Ishikawa (cell line): ENCODE measurements around the gene SETD1B.
A peak's percentile ranks its signal among the peaks of the same experiment; 100 is the strongest.

Experiments used
- CEBPB ChIP-seq: IDR thresholded peaks from 2 replicates; pipeline ENCODE4 v1.6.1; 2012
- CREB1 ChIP-seq: IDR thresholded peaks from 2 replicates; pipeline ENCODE4 v1.6.1; 2012; ENCODE audit warnings: low read depth
- EGR1 ChIP-seq: IDR thresholded peaks from 2 replicates; pipeline ENCODE4 v1.6.1; 2012
- EP300 ChIP-seq: IDR thresholded peaks from 2 replicates; pipeline ENCODE4 v1.6.1; 2012; ENCODE audit warnings: borderline replicate concordance
- FOXM1 ChIP-seq: IDR thresholded peaks from 2 replicates; pipeline ENCODE4 v1.6.1; 2012; ENCODE audit warnings: low read depth, borderline replicate concordance
- MAX ChIP-seq: IDR thresholded peaks from 2 replicates; pipeline ENCODE4 v1.6.1; 2012
- NFIC ChIP-seq: IDR thresholded peaks from 2 replicates; pipeline ENCODE4 v1.6.1; 2012
- RAD21 ChIP-seq: IDR thresholded peaks from 2 replicates; pipeline ENCODE4 v1.6.1; 2012; ENCODE audit warnings: low read depth
- REST ChIP-seq: IDR thresholded peaks from 2 replicates; pipeline ENCODE4 v1.6.1; 2012; ENCODE audit warnings: low read depth, mild to moderate bottlenecking
- TAF1 ChIP-seq: IDR thresholded peaks from 2 replicates; pipeline ENCODE4 v1.6.1; 2012; ENCODE audit warnings: low read depth, mild to moderate bottlenecking
- TCF12 ChIP-seq: IDR thresholded peaks from 2 replicates; pipeline ENCODE4 v1.6.1; 2012; ENCODE audit warnings: low read depth
- TEAD4 ChIP-seq: IDR thresholded peaks from 2 replicates; pipeline ENCODE4 v1.6.1; 2012
- USF1 ChIP-seq: IDR thresholded peaks from 2 replicates; pipeline ENCODE4 v1.6.1; 2012
- YY1 ChIP-seq: IDR thresholded peaks from 2 replicates; pipeline ENCODE4 v1.6.1; 2012; ENCODE audit warnings: low read depth
- ZBTB7A ChIP-seq: IDR thresholded peaks from 2 replicates; pipeline ENCODE4 v1.6.1; 2012; ENCODE audit warnings: low read depth

Gene SETD1B

GRCh38 chr12:121789800-121790728 lies 13.7 kb upstream of the SETD1B start:
- TF ChIP-seq NFIC (no peak), CREB1 (no peak), TAF1 (no peak), EP300 (no peak), CEBPB (no peak), REST (no peak), YY1 (no peak), EGR1 (no peak), RAD21 (no peak), FOXM1 (no peak), MAX (no peak), ZBTB7A (no peak), TEAD4 (no peak), USF1 (no peak), TCF12 (no peak)

GRCh38 chr12:121791671-121792551 lies 11.9 kb upstream of the SETD1B start:
- TF ChIP-seq REST (no peak), TCF12 (peak; percentile 50), EP300 (peak; percentile 78), FOXM1 (peak; percentile 25; the same call in 1 of the 2 replicates), RAD21 (no peak), ZBTB7A (no peak), CEBPB (no peak), EGR1 (no peak), TAF1 (no peak), MAX (no peak), TEAD4 (peak; percentile 85), CREB1 (no peak), USF1 (no peak), NFIC (peak; percentile 43), YY1 (no peak)

- TF ChIP-seq TCF12: no peak; the same call in 1 of the 2 replicates
- no peak for TF ChIP-seq CEBPB
- TF ChIP-seq TAF1: no peak
- TF ChIP-seq ZBTB7A: peak; percentile 93
- no peak for TF ChIP-seq CREB1
- no peak for TF ChIP-seq FOXM1
- TF ChIP-seq REST: no peak
- no peak for TF ChIP-seq EGR1
- no peak for TF ChIP-seq RAD21
Measured at GRCh38 chr12:121792607-121793439, 11.0 kb upstream of the SETD1B start.
